ENCODE results near the gene SRP14.

GRCh38 chr15:40072216-40072990 lies 33.4 kb upstream of the SRP14 start:
- TF ChIP-seq CTCF (IDR thresholded peaks at IDR 0.05) = no peak
- no peak for TF ChIP-seq POLR2A (IDR thresholded peaks at IDR 0.05)
